GM12864 (cell line): ENCODE data around the gene ZNF674.
"Not testable (repeated sequence)": the region's sequence is repeated elsewhere in the genome, so short reads cannot be mapped to it uniquely, and the experiment has no call there.

Experiments used
- DNase-seq: peaks from one replicate; pipeline ENCODE4 v3.0.0-alpha.2; 2011; ENCODE audit warnings: low read depth
- H3K4me3 ChIP-seq: 2 replicates; pipeline ENCODE4 v1.5.1; 2011; ENCODE audit warnings: mild to moderate bottlenecking, low read depth, low read length, control low read depth
- CTCF ChIP-seq: IDR thresholded peaks from 2 replicates; pipeline ENCODE4 v1.5.1; 2011; ENCODE audit warnings: low read depth, mild to moderate bottlenecking, moderate library complexity, low read length, control low read depth, inconsistent platforms; ENCODE audit errors: missing control alignments

ZNF674 gene

GRCh38 chrX:46463682-46464081 lies 81.5 kb downstream of the ZNF674 start:
- DNase-seq = no peak
- no peak for TF ChIP-seq CTCF
- H3K4me3 ChIP-seq = no peak overlapping the region

DNA sequence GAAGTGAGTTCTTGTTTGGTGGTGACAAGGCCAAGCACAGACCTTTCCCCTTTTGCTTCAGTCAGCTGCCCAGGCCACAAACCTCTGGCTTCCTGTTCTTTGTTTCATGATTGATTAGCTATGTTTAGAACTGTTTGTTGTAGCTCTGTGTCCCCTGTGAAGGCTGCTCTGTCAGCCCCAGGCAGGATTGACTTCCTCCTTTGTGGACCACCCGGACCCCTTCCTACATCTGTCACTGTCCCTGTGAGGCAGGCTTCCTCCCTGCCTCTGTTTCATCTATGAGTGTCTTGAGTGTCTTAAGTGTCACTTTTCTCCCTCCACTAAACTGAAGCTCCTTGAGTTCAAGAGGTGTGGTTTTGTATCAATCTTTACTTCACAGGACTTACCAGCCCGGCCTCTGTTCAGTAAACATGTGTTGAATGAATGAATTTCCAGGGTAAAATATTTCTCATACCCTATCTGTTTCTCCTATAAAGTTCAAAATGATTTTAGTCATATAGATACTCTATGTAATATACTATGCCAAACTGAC lies 83.5 kb downstream of the ZNF674 start:
- no peak for TF ChIP-seq CTCF
- DNase-seq = peak; percentile 8
- no peak overlapping the region for H3K4me3 ChIP-seq

GRCh38 chrX:46460801-46461659 lies 84.2 kb downstream of the ZNF674 start:
- not testable (repeated sequence) for DNase-seq, H3K4me3 ChIP-seq

DNA sequence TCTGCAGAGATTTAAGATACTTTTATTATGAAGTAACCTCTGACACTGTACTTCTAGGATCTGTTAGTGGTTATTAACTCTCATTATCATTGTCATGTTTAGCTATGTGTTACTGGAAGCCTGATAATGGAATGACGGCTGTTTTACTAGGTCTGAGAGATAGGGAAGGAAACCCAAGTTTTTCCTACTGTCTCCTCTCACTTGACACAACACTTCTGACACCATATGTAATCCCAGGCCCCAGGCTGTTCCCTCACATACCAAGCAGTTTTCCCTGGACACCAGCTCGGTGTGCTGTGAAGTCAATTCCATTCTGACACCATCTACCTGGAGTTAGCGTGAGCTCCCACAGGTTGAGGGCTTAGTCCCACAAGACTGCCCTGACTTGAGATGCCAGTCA lies 85.6 kb downstream of the ZNF674 start:
- H3K4me3 ChIP-seq = no peak overlapping the region
- no peak for TF ChIP-seq CTCF
- no peak for DNase-seq

- no peak for TF ChIP-seq CTCF
Observed at GRCh38 chrX:46456125-46456922, 88.9 kb downstream of the ZNF674 start.

More at GRCh38 chrX:46456125-46456922, 88.9 kb downstream of the ZNF674 start:
- DNase-seq = no peak
- H3K4me3 ChIP-seq = no peak overlapping the region
